CD4-positive, alpha-beta T cell treated with Interleukin-12 subunit alpha and Interleukin-12 subunit beta, for 1 hour (primary cell): ENCODE data around the gene GSN.

Source experiments
- DNase-seq: peaks from one replicate; pipeline ENCODE4 v3.0.0-alpha.2; 2020

GSN gene

GRCh38 chr9:121267689-121268597, at the start of gene GSN:
TSS of gene GSN (plus strand) at chr9:121268162. CDS start at chr9:121301972, 33,810 bp downstream.
- DNase-seq = peak; percentile 53

DNA sequence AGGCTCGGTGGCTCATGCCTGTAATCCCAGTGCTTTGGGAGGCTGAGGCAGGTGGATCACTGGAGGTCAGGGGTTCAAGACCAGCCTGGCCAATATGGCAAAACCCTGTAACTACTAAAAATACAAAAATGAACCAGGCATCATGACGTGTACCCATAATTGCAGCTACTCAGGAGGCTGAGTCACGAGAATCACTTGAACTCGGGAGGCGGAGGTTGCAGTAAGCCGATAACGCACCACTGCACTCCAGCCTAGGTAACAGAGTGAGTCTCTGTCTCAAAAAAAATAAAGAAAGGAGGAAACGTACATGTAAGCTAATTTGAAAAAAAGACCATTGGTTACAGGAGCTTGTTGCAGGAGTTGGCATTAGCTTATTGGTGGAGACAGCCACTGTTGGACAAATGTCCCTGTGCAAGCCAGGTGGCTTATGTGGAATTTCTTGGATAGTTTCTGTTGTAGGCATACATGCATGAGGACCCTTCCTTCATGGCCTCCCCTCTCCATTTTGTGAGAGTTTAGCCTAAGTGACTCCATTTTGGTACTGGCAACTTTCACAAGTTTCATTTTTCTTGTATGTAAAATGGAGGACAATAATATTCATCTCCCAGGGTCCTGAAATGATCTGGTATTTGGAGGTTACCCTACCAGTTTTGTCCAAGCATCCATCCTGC, 49.5 kb upstream of the GSN start:
- DNase-seq = no peak

GRCh38 chr9:121219530-121219929, 48.4 kb upstream of the GSN start:
- DNase-seq = no peak

DNA sequence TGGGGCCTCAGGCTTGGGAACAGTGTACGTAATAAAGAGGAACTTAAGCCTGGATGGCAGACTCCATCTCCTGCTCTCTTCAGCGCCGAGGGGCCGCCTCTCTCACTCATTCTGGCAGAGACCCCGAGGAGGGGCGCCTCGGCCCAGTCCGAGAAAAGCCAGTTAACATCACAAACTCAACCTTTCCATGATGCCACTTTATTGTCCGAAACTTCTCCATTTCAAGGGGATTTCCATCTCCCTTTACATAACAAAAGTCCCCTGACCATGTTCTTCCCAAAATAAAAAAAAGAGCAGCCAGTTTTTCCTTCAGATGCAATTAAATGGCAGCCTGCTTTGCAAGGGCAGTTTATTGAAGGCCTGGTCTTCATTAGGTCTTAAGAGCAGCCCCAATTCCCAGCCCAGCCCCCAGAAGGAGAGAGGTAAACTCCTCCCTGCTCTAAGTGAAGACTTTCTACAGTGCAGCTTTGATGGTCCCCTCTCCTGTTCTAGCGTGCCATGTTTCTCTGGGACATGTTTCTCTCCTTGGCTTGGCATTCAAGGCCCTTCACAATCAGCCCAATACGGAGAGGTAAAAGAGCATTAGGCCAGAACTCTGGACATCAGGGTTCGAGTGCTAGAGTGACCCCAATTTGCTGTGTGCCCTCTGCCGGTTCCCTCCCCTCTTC, 46.8 kb upstream of the GSN start:
- no peak for DNase-seq

GRCh38 chr9:121221664-121222055, 46.3 kb upstream of the GSN start:
- no peak for DNase-seq

- peak; percentile 24 for DNase-seq
Measured at GRCh38 chr9:121222524-121223171, 45.3 kb upstream of the GSN start.

DNA sequence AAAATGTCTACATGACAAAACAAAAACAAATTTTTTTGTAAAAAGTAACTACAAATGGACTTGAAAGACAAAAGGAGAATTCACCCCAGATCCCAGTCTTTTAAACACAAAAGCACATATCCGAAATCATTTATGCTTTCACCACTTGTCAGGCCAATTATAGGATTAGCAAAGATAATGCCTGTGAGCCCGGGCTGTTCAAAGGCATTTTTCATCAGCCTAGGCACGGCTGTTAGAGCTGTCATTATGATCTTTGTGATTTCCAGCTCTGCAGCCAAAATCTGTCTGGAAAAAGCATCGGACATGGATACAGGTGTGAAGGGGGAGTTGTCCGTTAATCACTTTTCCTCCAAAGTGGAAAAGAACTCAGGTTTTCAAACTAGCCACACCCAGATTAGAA, 42.7 kb upstream of the GSN start:
- no peak for DNase-seq

- no peak for DNase-seq
Measured at GRCh38 chr9:121226175-121226574, 41.8 kb upstream of the GSN start.

GRCh38 chr9:121227862-121228261, 40.1 kb upstream of the GSN start:
- no peak for DNase-seq

DNA sequence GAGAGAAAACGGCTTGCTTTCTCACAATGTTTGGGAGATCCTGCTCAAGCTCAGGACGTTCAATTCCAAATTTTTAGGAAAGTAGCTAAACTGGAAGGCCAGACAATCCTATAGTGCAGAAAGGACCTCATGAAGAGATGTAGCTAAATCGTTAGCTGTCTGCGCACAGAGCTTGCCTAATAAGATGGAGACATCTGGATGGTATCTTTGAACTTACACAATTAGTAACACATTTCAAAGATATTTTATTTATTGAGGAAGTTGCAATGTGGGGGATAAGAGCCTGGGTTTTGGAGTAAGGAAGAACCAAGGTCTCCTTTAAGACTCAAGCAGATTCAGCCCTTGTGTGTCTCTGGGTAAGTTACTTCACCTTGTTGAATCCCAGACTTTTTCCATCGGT, 37.7 kb upstream of the GSN start:
- DNase-seq = no peak

- no peak for DNase-seq
Measured at GRCh38 chr9:121232251-121232650, 35.7 kb upstream of the GSN start.

- no peak for DNase-seq
Measured at GRCh38 chr9:121233906-121234831, 33.8 kb upstream of the GSN start.

- DNase-seq = no peak
Measured at GRCh38 chr9:121234832-121235161, 33.2 kb upstream of the GSN start.

- no peak for DNase-seq
Measured at GRCh38 chr9:121235512-121235911, 32.5 kb upstream of the GSN start.

DNA sequence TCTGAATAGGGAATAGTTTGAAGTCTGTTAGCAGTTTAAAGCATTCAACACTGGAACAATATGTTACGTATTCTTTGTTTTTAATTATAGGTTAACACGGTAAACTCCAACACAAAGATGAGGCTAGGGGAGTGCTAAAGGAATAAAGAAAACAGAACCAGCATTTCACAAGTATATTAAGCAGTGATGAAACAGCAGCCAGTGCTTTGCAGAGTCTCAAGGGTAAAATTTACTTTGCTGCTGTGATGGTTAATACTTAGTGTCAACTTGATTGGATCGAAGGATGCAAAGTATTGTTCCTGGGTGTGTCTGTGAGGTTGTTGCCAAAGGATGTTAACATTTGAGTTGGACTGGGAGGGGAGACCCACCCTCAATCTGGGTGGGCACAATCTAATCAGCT, 30.0 kb upstream of the GSN start:
- no peak for DNase-seq

GRCh38 chr9:121239071-121239470, 28.9 kb upstream of the GSN start:
- DNase-seq = no peak

DNA sequence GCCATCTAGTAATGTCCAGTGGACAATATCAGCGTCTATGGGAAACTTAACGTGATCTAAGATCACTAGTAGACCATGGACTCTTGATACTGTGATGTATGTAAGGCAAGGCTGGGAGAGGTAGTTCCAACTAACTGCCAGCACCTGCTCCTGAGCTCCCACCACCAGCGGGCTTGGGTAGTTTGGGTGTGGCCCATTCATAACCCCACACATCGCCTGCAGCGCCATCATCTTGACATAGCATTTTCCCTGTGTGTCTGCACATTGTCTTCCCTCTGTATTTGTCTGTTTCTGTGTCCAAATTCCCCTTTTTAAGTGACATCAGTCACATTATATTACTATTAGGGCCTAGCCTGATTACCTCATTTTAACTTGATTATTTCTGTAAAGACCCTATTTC, 28.1 kb upstream of the GSN start:
- DNase-seq = no peak

- no peak for DNase-seq
Measured at GRCh38 chr9:121240472-121241135, 27.4 kb upstream of the GSN start.

DNA sequence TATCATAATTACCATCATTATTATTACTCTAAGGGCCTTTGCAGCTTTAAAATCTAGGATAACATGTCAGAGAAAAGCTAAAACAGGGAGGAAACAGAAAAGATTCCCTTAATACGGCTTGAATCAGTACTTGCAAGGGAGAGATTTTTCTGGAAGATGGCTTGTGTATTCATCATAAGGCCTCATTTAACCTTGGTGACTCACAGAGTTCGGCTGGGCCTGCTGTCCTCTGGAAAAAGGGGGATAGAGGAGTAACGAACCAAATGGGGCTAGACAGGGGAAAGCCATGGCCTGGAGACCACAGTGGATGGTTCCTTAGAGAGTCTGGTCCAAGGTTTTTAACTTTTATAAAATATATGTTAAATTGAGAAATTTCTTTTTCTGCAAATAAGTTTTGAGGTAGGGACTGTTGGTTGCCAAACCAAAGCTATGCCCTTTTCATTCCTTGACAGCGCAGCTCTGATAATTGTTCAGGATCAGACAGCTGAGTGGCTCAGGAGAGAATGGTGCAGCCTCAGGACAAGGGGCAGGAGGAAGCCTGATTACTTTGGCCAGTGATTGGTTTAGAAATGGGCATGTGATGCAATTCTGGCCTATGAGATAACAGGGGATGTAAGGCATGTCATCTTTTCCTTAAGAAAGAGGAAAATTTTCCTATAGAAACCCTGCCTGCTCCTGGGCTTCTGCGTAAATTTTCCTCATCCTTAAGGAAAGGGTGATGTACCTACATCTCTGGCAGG, 25.6 kb upstream of the GSN start:
- no peak for DNase-seq

DNA sequence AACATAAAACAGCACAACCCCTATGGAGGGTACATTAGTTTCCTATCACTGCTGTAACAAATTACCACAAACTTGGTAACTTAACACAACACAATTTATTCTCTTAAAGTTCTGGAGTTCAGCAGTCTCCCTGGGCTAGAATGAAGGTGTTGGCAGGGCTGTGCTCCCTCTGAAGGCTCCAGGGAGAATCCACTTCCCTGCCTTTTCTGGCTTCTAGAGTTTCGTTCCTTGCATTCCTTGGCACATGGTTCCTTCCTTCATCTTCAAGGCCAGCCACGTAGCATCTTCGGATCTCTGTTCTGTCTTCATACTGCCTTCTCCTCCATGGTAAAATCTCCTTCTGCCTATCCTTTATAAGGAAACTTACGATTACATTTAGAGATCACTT, 25.0 kb upstream of the GSN start:
- no peak for DNase-seq
